Caco-2 (cell line): ENCODE measurements around the gene ZNF487. TPM values are rescaled to one million over a fixed set of nuclear protein-coding genes. Genes with fewer than 3 reads are reported as not detected.

Experiments
- BruUV-seq: library from RNA; stranded (reverse); fragments of 400-500 nt; replicated peaks from 2 replicates; lab custom pipeline; 2021; lab: Mats Ljungman, UMichigan
- CTCF ChIA-PET: fragments of 300-600 bp; sonication (Branson Sonifier 250); formaldehyde crosslinking; loops from one replicate; lab custom pipeline; 2022; ENCODE audit warnings: antibody characterized with exemption; lab: Charles Lee
- POLR2A ChIA-PET: fragments of 300-600 bp; sonication (Branson Sonifier 250); formaldehyde crosslinking; loops from one replicate; lab custom pipeline; 2022; ENCODE audit warnings: antibody characterized with exemption; lab: Charles Lee
- DNase-seq, 2 experiments: peaks; one replicate each; pipeline versions ENCODE4 v3.0.0 to v3.0.0-alpha.2; 2020 to 2022
- H3K27me3 ChIP-seq: replicated peaks from 2 replicates; pipeline ENCODE4 v1.6.0; 2011; ENCODE audit warnings: low read length; ENCODE audit not compliant: control insufficient read depth, insufficient read depth
- H3K36me3 ChIP-seq: 2 replicates; pipeline ENCODE4 v1.5.1; 2011; ENCODE audit warnings: low read length; ENCODE audit not compliant: control insufficient read depth, insufficient read depth
- H3K4me1 ChIP-seq: fragments of 250-450 bp; sonication (Bioruptor Pico); 2 replicates; pipeline ENCODE4 v1.5.1; 2020; ENCODE audit warnings: mild to moderate bottlenecking
- H3K4me3 ChIP-seq: 2 replicates; pipeline ENCODE4 v1.5.1; 2011; ENCODE audit warnings: low read depth, mild to moderate bottlenecking, control low read depth, low read length
- H3K9me3 ChIP-seq: fragments of 250-450 bp; sonication (Bioruptor Pico); 2 replicates; pipeline ENCODE4 v1.5.1; 2020; ENCODE audit warnings: mild to moderate bottlenecking, moderate library complexity
- H3K27ac Mint-ChIP-seq: one replicate; pipeline ENCODE4 v1.8.0; 2022; ENCODE audit warnings: mixed read lengths; ENCODE audit not compliant: unreplicated experiment
- H3K27me3 Mint-ChIP-seq: one replicate; pipeline ENCODE4 v1.8.0; 2022; ENCODE audit warnings: mixed read lengths; ENCODE audit not compliant: insufficient read depth, unreplicated experiment
- H3K36me3 Mint-ChIP-seq: one replicate; pipeline ENCODE4 v1.8.0; 2022; ENCODE audit warnings: mild to moderate bottlenecking, mixed read lengths; ENCODE audit not compliant: insufficient read depth, unreplicated experiment
- H3K4me1 Mint-ChIP-seq: one replicate; pipeline ENCODE4 v1.8.0; 2022; ENCODE audit warnings: low read depth, mixed read lengths; ENCODE audit not compliant: unreplicated experiment
- H3K4me3 Mint-ChIP-seq: one replicate; pipeline ENCODE4 v1.8.0; 2022; ENCODE audit warnings: mild to moderate bottlenecking, moderate library complexity, mixed read lengths; ENCODE audit not compliant: unreplicated experiment
- H3K9me3 Mint-ChIP-seq: one replicate; pipeline ENCODE4 v1.8.0; 2022; ENCODE audit warnings: mixed read lengths; ENCODE audit not compliant: unreplicated experiment
- CTCF ChIP-seq, 2 experiments: fragments of 200-600 bp in 1 of 2; IDR thresholded peaks; 1 replicate in 1 of 2; 2 replicates in 1 of 2; pipeline versions ENCODE4 v1.5.1 to v1.8.0; 2011 to 2022; ENCODE audit warnings: antibody characterized with exemption in 1 of 2, control low read depth in 1 of 2, inconsistent platforms in 1 of 2, low read depth in 1 of 2, low read length in 1 of 2, mild to moderate bottlenecking in 1 of 2, moderate library complexity in 1 of 2; ENCODE audit not compliant: insufficient read depth in 1 of 2, severe bottlenecking in 1 of 2, unreplicated experiment in 1 of 2
- intact Hi-C: fragments of 100-400 bp; cut with micrococcal nuclease; formaldehyde crosslinking; loops from one replicate; pipeline ENCODE4 v1.10.0; 2022; ENCODE audit not compliant: unreplicated experiment
- total RNA-seq: library from RNA; stranded (reverse); gene quantifications from 2 replicates; pipeline ENCODE4 v1.2.3, GENCODE V29; 2022

Gene ZNF487
- total RNA-seq, 1 experiment from 2014 or later: 6.5 TPM

- intact Hi-C loops: no loop called here
Observed at GRCh38 chr10:43524434-43525247, 87.7 kb downstream of the ZNF487 start.

More at GRCh38 chr10:43524434-43525247, 87.7 kb downstream of the ZNF487 start:
- Mint-ChIP-seq H3K4me1 (no peaks in the 10 kb centered on the region), H3K9me3 (peaks cover 58% of the 10 kb centered on the region), H3K27ac (no peak overlapping the region), H3K27me3 (no peaks in the 10 kb centered on the region), H3K4me3 (no peak overlapping the region), H3K36me3 (no peaks in the 10 kb centered on the region)
- ChIA-PET CTCF (no interaction called here), POLR2A (no interaction called here)
- no peaks in the 10 kb centered on the region for H3K4me1 ChIP-seq
- no peak for TF ChIP-seq CTCF (IDR thresholded peaks at IDR 0.05; ENCODE audit: insufficient read depth in 1 of 2, low read depth in 1 of 2, low read length in 1 of 2, severe bottlenecking in 1 of 2, unreplicated experiment in 1 of 2)
- no peak for DNase-seq
- H3K9me3 ChIP-seq: peaks cover 54% of the 10 kb centered on the region
- H3K4me3 ChIP-seq: no peak overlapping the region
- no peaks in the 10 kb centered on the region for H3K36me3 ChIP-seq
- no peaks in the 10 kb centered on the region for H3K27me3 ChIP-seq
- BruUV-seq: no TSS peak

Other genes with a start within 250 kb of the ZNF487 start
- 0.57 and 0.65 TPM in 2 replicates for gene RASGEF1A, start 170.0 kb upstream of the ZNF487 start, total RNA-seq
- not detected in 2 replicates for gene FXYD4, start 65.5 kb upstream of the ZNF487 start, total RNA-seq
- 405 and 423 TPM in 2 replicates for gene HNRNPF, start 27.9 kb upstream of the ZNF487 start, total RNA-seq
- gene ZNF239, start 137.5 kb downstream of the ZNF487 start, total RNA-seq: 15.2 and 16.4 TPM in 2 replicates
- gene ZNF485, start 169.3 kb downstream of the ZNF487 start, total RNA-seq: 7.3 and 8.6 TPM in 2 replicates
- 25.3 and 30.3 TPM in 2 replicates for gene ZNF32, start 211.8 kb downstream of the ZNF487 start, total RNA-seq